Umbilical cord (tissue), 2 donors: ENCODE measurements around the gene TRIP13. TPM values are rescaled to one million over a fixed set of nuclear protein-coding genes. Genes with fewer than 3 reads are reported as not detected.
"Not testable (repeated sequence)": the region's sequence is repeated elsewhere in the genome, so short reads cannot be mapped to it uniquely, and the experiment has no call there.

Experiments used
- DNase-seq: peaks from one replicate; pipeline ENCODE4 v3.0.0-alpha.2; 2015; ENCODE audit warnings: low spot score
- total RNA-seq: library from RNA; depleted of rRNA; stranded (reverse); fragments of >200 nt; gene quantifications from one replicate; pipeline ENCODE4 v1.2.3, GENCODE V29; 2014; ENCODE audit warnings: low replicate concordance; ENCODE audit not compliant: insufficient read depth

Gene TRIP13
- total RNA-seq, 1 donor from 2014 or later = 2.9 TPM

- not testable (repeated sequence) for DNase-seq
Measured at GRCh38 chr5:918717-919116, 26.0 kb downstream of the TRIP13 start.

- no peak for DNase-seq
Measured at GRCh38 chr5:919356-920000, 26.8 kb downstream of the TRIP13 start.

GRCh38 chr5:920321-920720 is 27.6 kb downstream of the TRIP13 start:
- DNase-seq = no peak

GRCh38 chr5:921456-922435 is 29.1 kb downstream of the TRIP13 start:
- no peak for DNase-seq

GRCh38 chr5:922436-923280 is 30.0 kb downstream of the TRIP13 start:
- no peak for DNase-seq

- DNase-seq = peak; percentile 76
Measured at GRCh38 chr5:923281-923873, 30.7 kb downstream of the TRIP13 start.

- DNase-seq = peak; percentile 33
Measured at GRCh38 chr5:926417-927171, 33.9 kb downstream of the TRIP13 start.

- DNase-seq = no peak
Measured at GRCh38 chr5:927172-928015, 34.7 kb downstream of the TRIP13 start.

- DNase-seq = not testable (repeated sequence)
Measured at GRCh38 chr5:929182-929581, 36.5 kb downstream of the TRIP13 start.

GRCh38 chr5:929596-929995 is 36.9 kb downstream of the TRIP13 start:
- no peak for DNase-seq

- no peak for DNase-seq
Measured at GRCh38 chr5:930866-931265, 38.2 kb downstream of the TRIP13 start.

- DNase-seq = no peak
Measured at GRCh38 chr5:931570-932145, 39.0 kb downstream of the TRIP13 start.

- DNase-seq = no peak
Measured at GRCh38 chr5:932151-932627, 39.5 kb downstream of the TRIP13 start.

- DNase-seq = no peak
Measured at GRCh38 chr5:932628-933250, 40.1 kb downstream of the TRIP13 start.

GRCh38 chr5:933251-933861 is 40.7 kb downstream of the TRIP13 start:
- no peak for DNase-seq

- DNase-seq = not testable (repeated sequence)
Measured at GRCh38 chr5:933951-934350, 41.3 kb downstream of the TRIP13 start.

GRCh38 chr5:934381-934967 is 41.8 kb downstream of the TRIP13 start:
- DNase-seq = not testable (repeated sequence)
